HK-2 (cell line): Measurements from ENCODE around the gene VPS54.

Source experiments
- DNase-seq: peaks from one replicate; pipeline ENCODE4 v3.0.0-alpha.2; 2018; ENCODE audit not compliant: unreplicated experiment

Gene VPS54

DNA sequence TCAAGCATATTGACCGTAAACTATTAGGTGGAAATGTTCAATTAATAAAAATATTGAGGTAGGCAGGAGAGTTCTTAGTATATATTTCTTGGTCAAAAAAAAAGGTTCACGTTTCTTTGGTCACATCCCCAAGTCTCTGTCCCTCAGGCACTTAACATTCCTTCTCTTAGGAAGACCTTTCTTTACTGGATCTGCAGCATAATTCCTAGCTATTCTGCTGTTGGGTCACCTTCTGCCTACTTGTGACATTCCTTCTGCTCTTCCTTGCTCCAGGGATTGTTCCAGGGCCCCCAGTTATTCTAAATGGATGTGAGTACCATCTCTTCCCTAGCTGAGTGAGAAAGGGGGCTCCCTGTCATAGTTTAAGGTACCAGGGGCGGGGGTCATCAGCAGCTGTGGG, 173.4 kb downstream of the VPS54 start:
- no peak for DNase-seq

DNA sequence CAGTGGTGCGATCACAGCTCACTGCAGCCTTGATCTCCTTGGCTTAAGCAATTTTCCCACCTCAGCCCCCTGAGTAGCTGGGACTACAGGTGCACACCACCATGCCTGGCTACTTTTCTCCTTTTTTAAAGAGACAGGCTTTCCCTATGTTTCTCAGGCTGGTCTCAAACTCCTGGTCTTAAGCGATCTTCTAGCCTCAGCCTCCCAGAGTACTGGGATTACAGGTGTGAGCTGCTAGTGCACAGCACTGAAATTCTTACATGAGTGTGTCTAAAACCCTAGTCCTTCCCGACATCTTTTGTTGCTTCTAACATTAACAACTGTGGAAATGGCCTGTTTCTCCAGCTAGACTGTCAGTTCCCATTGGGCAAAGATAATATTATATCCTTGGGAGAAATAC, 174.6 kb downstream of the VPS54 start:
- no peak for DNase-seq

DNA sequence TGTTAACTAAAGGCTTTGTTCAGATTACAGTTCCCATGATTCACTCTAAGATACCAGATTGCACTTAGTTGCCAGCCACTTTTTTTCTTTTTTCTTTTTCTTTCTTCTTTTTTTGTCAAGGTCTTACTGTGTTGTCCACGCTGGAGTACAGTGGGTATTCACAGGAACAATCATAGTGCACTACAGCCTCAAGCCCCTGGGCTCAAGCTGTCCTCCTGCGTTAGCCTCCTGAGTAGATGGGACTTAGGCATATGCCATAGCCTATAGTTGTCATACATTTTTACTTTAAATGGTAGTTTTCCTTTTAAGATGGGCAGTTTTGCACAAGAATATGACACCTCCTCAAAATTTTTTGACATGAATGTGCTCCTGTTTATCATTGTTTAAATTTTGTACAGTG, 175.4 kb downstream of the VPS54 start:
- DNase-seq, result no peak

DNA sequence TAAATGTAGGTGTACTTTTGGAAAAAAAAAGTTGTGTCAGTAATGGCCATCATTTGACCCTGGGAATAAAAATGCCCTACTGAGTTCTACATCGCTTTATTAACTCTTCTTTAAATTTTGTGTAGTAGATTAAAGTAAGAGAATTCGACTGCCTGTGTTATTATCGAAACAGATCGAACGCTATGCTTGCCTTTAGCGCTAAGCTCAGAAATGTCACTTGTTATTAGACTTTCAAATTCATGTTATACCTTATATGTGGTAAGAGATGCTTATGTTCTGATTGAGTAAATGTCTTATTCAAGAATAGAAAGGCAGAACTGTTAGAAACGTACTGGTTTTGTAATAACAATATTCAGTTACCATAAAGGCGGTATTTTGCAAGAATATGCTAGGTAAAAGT, 176.1 kb downstream of the VPS54 start:
- no peak for DNase-seq

DNA sequence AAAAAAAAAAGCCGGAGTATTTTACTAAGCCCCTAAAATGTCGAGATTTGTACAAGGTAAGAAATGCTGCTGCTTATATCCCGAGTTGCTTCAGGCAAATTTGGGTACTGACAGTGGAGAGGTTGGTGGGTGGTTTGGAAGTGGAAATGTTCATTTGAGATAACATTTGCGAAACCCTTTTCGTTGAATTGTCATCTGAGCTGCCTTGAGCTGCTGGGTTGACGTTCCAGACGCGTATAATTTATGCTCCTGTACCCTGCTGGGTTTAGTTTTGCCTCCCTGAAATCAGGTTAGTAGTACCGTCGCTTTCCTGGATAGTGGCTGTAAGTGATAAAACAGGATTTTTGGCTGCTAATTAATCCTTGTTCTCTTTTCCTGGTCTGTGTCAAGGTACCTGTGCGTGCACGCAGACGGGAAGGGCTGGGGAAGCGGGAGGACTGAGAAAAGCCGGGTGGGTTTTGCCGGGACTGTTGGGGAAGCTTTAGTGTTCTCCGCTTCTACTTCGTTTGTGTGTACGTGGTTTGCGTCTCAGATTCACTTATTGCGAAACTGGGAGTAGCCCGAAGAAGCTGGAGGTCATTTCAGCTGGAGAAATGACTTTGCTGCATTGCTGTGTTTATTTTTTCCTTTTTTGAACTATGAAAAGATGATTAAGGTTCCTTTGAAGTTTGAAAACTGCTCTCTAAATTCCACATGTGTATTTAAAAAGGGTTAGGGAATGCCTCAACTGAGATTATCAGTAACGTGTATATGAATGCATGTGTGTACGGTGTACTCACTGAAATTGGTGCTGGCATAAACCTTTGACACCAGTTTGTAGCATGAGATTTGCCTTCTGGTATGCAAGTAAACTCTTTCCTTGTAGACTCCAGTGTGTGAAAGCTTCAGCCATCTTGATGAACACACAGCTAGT, 176.8 kb downstream of the VPS54 start:
- peak; percentile 32 for DNase-seq
